Coronary artery (tissue), 2 donors: ENCODE data around the gene HOXC9.

Source experiments
- DNase-seq: peaks from one replicate; pipeline ENCODE4 v3.0.0-alpha.2; 2017; ENCODE audit warnings: low spot score
- H3K27ac ChIP-seq, 2 donors: fragments of 200-600 bp; sonication (generic); one replicate each; pipeline ENCODE4 v1.5.1; 2016 to 2019
- H3K4me3 ChIP-seq: fragments of 200-600 bp; sonication (generic); 2 replicates; pipeline ENCODE4 v1.5.1; 2016; ENCODE audit warnings: mild to moderate bottlenecking, moderate library complexity
- CTCF ChIP-seq: fragments of 200-600 bp; sonication (generic); IDR thresholded peaks from one replicate; pipeline ENCODE4 v1.5.1; 2019; ENCODE audit warnings: antibody characterized with exemption

HOXC9 gene

DNA sequence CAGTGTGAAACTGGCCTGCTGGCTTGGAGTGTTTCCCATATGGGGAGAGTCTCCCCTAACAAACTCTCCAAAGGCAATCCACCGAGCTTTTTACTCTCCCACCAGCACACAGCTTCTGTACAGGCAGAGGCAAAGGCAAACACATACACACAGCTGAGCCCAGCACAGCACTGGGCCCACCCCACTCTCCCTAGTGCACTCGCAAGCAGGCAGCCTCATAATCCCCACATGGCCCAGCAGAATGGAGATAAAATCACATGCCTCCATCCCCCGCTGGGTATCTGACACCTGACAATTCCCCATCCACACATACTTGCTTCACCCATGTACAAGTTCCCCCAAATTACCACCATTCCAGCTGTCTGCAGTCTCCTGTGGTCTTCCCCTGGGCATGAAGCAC, 41.8 kb upstream of the HOXC9 start:
- no peak for DNase-seq
- TF ChIP-seq CTCF: no peak
- no peak overlapping the region for H3K4me3 ChIP-seq
- H3K27ac ChIP-seq: no peak overlapping the region

DNA sequence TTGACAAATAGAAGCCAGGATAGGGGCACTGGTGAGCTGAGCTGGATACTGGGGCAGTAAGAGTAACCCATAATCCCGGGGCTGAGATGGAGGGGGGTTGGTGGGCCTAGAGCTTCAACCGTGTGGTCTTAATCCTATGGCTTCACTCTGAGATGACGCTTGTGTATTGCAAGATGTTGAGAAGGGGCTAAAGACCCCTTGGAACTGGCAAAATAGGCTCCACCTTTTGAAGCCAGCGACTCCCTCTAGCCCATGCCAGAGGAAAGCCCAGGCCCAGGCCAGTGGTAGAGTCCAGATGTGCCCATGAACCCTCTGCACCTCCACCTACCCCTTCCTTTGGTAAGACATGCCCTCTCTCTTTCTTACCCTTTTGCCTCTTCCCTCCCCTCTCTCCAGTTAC, 40.6 kb upstream of the HOXC9 start:
- H3K4me3 ChIP-seq: no peak overlapping the region
- no peak for DNase-seq
- no peak overlapping the region for H3K27ac ChIP-seq
- no peak for TF ChIP-seq CTCF

DNA sequence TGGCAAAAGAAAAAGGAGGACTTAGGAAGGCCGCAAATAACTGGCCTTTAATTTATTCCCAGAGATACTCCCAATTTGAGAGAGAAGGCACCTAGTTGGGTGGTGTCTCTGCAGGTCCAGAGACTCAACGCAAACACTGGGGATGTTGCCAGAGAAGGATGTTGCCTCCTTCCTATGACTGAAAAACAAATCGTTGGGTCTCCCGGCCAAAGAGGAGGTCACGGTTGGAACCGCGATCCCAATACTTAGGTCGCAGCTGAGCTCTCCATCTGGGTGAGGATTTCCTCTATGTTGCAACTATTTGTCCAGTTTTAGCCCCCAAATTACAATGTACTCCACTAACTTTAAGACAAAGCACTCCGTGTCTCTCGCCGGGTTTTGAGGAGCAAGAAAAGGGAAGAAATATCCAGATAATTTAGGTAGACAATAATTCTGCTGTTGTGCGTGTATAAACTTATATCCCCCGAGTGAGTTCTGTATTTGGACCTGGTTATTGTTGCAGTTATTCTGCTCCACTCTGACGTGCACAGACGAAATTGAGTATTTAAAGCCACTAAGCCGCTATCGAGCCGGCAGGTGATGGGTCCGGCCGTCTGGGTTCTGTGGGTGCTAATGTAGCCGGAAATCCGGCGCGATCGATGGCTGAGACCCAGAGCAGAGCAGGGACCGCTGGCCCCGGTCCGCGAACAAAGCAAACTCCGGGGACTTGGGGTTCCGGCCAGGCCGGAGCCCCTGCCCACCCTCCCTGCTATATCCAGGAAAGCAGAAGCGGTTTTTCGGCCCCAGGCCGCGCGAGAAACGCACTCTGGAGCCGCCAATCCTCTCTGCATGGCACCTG, 39.6 kb upstream of the HOXC9 start:
- DNase-seq: no peak
- Histone ChIP-seq H3K4me3 (peak overlapping the region; percentile 12), H3K27ac (no peak overlapping the region)
- TF ChIP-seq CTCF: no peak

DNA sequence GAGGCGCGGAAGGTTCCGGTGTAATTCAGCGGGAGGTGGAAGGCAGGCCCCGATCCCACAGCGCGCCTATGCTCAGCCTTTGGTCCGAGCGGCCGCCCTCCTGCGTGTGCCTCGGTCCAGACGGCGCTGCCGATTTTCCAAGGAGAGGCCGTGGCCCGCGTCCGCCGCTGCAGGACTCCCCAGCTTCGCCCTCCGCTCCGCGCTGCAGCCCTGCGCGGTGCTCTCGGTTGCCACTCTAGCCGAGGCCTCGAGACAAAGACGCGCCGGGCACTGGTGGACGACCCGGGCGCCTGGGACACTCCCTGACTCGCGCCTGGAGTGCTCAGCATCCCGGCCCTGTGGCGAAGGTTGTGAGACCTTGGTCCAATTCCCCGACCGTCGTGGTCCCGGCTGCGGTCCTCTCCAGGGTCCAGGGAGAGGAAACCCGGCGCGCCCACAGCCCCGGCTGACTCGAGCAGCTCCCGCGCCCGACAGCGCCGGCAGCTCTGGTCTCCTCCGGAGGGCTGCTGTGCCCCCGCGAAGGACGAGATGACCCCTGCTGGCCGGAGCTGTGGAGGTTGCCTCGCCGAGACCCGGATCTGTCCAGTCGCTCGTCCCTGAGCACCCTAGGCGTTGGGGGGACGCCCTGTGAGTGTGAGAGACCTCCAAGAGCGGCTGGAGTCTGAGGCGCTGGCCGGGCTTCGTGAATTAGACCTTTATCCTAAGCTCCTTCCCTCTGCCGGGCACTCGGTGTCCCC, 38.8 kb upstream of the HOXC9 start:
- no peak for DNase-seq
- H3K4me3 ChIP-seq: peak overlapping the region; percentile 12
- TF ChIP-seq CTCF: no peak
- no peak overlapping the region for H3K27ac ChIP-seq

DNA sequence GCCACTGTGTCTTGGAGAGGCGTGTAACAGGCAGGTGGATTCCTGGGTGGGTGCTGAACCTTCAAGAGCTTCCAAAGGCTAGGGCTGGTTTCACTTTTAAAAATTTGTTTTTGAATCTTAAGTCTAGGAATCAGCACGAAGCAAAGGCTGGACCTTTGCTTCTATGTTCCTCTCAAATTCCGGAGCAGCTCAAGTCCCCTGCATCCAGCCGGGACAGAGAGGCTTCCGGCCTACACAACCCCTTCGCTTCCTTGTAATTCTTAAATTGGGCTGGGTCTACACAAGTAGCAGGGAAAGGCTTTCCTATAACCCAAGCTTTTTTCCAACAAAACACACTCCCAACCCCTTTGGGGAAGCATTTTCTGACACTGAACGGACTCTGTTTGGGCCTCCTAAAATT, 37.0 kb upstream of the HOXC9 start:
- Histone ChIP-seq H3K4me3 (no peak overlapping the region), H3K27ac (no peak overlapping the region)
- no peak for DNase-seq
- TF ChIP-seq CTCF: no peak

DNA sequence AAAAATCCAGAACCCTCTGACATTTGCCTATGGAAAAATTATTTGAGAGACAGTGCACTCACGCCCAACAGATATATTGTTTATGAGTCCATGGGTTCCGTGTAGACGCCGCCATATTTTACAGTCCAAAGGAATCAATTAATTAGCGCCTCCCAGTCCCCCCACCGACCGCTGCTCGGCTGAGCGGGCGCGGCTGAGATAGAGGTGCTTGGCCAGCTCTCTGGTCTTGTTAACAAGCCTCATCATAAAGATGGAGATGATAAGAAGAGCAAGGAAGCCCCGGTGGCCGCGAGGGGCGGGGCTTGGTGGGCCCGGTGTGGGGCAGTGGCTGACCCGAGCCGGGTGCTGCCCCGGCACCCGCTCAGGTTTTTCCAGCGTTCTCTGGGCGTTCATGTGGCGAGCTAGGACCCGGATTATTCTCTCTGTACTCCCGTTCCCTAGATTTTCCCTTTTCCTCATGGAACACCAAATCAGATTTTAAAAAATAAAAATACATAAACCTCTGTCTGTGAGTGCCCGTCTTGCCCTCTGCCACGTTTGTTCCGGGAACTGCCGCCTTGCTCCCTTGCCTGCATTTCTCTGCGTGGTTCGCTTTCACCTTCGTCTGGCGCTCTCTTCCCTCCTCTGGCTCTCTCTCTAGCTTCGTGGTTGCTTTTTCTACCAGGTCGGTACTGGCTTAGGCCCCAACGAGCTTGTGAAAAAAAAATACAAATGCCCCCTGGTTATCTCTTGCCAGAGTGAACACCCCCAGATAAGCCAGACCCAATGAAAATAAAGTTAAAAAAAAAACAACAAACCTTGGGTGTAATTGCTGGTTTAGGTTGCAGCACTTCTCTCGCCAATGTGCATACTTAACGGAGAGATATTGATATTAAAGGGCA, 36.3 kb upstream of the HOXC9 start:
- no peak for TF ChIP-seq CTCF
- DNase-seq: no peak
- H3K4me3 ChIP-seq: no peak overlapping the region
- H3K27ac ChIP-seq: no peak overlapping the region
